Measurements from ENCODE around the gene CTU2.

Gene CTU2

GRCh38 chr16:88713568-88714419, 7.5 kb downstream of the CTU2 start:
- in situ Hi-C loops (cut with HindIII; ENCODE audit: low sequenced_read_pairs), result no loop called here

DNA sequence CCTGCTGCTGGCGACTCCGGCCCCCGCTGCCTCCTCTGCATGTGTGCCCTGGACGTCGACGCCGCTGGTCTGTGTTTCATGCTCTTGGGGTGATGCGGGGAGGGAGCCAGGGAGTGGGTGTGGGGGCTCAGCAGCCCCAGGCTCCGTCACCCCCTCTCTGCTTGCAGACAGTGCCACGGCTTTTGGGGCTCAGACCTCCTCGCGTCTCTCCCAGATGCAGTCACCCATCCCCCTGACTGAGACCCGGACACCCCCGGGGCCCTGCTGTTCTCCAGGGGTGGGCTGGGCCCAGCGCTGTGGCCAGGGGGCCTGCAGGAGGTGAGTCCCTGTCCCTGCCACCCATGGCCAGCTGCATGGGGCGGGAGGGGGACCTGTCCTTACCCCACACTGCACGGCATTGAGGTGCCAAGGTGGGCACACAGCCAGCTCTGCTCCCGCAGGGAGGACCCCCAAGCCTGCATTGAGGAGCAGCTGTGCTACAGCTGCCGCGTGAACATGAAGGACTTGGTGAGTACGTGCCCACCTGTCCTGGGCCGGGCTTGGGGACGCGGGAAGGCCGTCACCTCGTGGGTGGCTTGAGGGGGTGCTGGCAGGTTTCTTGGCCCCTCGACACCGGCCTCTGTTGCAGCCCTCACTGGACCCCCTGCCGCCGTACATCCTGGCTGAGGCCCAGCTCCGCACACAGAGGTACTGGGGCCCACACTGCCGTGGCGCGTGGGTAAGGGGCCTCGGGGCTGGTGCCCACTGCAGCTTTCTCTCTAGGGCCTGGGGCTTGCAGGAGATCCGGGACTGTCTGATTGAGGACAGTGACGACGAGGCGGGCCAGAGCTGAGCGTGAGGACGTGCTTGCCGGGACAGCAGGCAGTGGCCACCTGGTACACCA, 8.4 kb downstream of the CTU2 start:
- in situ Hi-C loops (cut with HindIII; ENCODE audit: low sequenced_read_pairs), result no loop called here

- in situ Hi-C loops (cut with HindIII; ENCODE audit: low sequenced_read_pairs), result no loop called here
These were observed 9.2 kb downstream of the CTU2 start for GRCh38 chr16:88715312-88716190.

DNA sequence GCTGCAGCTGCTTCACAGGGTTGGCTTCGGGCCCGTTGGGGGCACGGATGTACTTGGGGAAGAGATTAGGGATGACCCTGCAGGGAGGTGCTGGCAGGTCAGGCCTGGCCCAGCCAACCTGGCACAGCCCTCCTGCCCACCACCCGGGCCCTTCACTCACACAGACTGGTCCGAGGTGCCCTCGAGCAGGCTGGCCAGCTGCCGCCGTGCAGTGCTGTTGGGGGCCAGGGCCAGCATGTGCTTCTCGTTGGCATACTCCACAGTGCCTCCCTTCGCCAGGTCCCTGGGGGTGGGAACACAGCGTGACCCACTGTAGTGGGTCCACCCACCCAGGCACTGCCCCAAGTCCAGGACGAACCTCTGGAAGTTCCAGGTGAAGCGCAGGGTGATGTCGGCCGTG, 9.9 kb downstream of the CTU2 start:
- in situ Hi-C loops (cut with HindIII; ENCODE audit: low sequenced_read_pairs), result no loop called here

GRCh38 chr16:88716601-88717001, 10.3 kb downstream of the CTU2 start:
- in situ Hi-C loops (cut with HindIII; ENCODE audit: low sequenced_read_pairs), result no loop called here

- in situ Hi-C loops (cut with HindIII; ENCODE audit: low sequenced_read_pairs), result no loop called here
These were observed 11.9 kb downstream of the CTU2 start for GRCh38 chr16:88718178-88718577.

GRCh38 chr16:88719267-88719932, 13.1 kb downstream of the CTU2 start:
- in situ Hi-C loops (cut with HindIII; ENCODE audit: low sequenced_read_pairs), result no loop called here

DNA sequence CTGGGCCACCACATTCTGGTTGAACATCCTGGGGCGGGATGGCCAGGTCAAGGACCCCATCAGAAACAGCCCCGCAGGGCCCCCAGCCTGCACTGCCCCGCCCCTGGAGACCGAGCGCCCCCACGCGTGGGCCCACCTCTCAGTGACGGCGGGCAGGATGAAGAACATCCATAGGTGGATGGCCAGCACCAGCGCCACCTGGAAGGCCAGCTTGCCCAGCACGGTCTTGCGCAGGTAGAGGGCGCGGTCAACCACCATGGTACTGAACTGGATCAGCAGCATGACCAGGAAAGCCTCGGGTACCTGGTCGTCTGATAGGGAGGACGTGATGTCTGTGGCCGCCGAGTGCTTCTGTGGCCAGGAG, 13.6 kb downstream of the CTU2 start:
- in situ Hi-C loops (cut with HindIII; ENCODE audit: low sequenced_read_pairs), result no loop called here

DNA sequence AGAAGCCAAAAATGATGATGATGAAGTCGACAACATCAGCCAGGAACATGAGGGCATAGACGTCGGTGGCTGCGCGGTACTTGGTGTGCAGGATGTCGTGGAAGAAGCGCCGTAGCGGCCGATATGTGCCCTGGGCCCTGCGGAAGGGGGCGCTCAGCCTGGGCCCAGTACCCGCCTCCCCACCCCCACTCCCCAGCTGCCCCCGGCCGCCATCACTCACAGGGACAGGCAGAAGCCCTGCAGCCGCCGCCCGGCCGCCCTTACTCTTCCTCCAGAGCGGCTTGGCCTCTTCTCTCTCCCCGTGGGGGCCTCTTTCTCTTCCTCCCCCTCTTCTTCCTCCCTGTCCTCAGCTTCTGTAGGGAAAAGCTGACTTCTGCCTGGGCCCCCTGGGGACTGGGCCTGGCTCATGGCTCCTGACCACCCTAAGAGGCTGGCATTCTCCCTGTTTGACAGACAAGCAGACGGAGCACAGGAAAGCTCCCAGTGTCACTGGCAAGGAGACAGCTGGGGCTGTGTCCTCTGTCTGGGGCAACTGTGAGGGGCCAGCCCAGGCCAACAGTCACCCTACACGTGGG, 14.2 kb downstream of the CTU2 start:
- in situ Hi-C loops (cut with HindIII; ENCODE audit: low sequenced_read_pairs), result no loop called here

GRCh38 chr16:88721236-88721635, 14.9 kb downstream of the CTU2 start:
- in situ Hi-C loops (cut with HindIII; ENCODE audit: low sequenced_read_pairs), result no loop called here

- in situ Hi-C loops (cut with HindIII; ENCODE audit: low sequenced_read_pairs), result no loop called here
These were observed 15.8 kb downstream of the CTU2 start for GRCh38 chr16:88721815-88722755.

GRCh38 chr16:88722784-88723506, 16.6 kb downstream of the CTU2 start:
- in situ Hi-C loops (cut with HindIII; ENCODE audit: low sequenced_read_pairs), result no loop called here

- in situ Hi-C loops (cut with HindIII; ENCODE audit: low sequenced_read_pairs), result no loop called here
These were observed 17.2 kb downstream of the CTU2 start for GRCh38 chr16:88723507-88723887.

- in situ Hi-C loops (cut with HindIII; ENCODE audit: low sequenced_read_pairs), result no loop called here
These were observed 17.6 kb downstream of the CTU2 start for GRCh38 chr16:88723911-88724310.

GRCh38 chr16:88724855-88725555, 18.7 kb downstream of the CTU2 start:
- in situ Hi-C loops (cut with HindIII; ENCODE audit: low sequenced_read_pairs), result no loop called here

- in situ Hi-C loops (cut with HindIII; ENCODE audit: low sequenced_read_pairs), result no loop called here
These were observed 19.5 kb downstream of the CTU2 start for GRCh38 chr16:88725609-88726407.

- in situ Hi-C loops (cut with HindIII; ENCODE audit: low sequenced_read_pairs), result no loop called here
These were observed 20.1 kb downstream of the CTU2 start for GRCh38 chr16:88726408-88726749.

Data from endothelial cell of hepatic sinusoid (primary cell).